Fibroblast of lung (primary cell): ENCODE measurements around the gene KCNJ8.

Experiments
- EZH2 ChIP-seq: IDR thresholded peaks from 2 replicates; pipeline ENCODE4 v1.5.1; 2012; ENCODE audit warnings: low read length, control low read depth, mild to moderate bottlenecking; ENCODE audit errors: missing control alignments
- TF ChIP-seq, protein P1 (sequence below), 2 donors: IDR thresholded peaks in 1 of 2; conservative IDR thresholded peaks in 1 of 2; 1 replicate in 1 of 2; 2 replicates in 1 of 2; pipeline ENCODE4 v1.5.1; 2011 to 2012; ENCODE audit warnings: low read length in 2 of 2, control low read depth in 1 of 2, inconsistent platforms in 1 of 2, low read depth in 1 of 2, mild to moderate bottlenecking in 1 of 2

DNA sequence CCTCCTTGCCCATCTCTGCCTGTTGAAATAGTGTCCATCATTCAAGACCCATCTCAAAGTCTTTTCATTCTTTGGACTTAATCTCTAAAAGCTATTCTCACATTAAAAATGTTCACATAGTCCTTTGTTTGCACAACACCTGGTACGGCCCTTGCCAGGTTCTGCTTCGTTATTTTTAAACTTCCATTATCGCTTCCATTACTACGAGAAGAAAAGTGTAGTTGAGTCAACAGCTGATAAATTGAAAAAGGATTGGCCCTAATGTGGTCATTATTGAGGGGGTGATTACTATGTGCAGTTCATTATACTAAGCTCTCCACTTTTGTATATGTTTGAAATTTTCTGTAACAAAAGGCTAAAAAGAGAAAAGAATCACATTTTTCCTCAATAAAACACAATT, 17.8 kb downstream of the KCNJ8 start:
- TF ChIP-seq, protein P1, sequence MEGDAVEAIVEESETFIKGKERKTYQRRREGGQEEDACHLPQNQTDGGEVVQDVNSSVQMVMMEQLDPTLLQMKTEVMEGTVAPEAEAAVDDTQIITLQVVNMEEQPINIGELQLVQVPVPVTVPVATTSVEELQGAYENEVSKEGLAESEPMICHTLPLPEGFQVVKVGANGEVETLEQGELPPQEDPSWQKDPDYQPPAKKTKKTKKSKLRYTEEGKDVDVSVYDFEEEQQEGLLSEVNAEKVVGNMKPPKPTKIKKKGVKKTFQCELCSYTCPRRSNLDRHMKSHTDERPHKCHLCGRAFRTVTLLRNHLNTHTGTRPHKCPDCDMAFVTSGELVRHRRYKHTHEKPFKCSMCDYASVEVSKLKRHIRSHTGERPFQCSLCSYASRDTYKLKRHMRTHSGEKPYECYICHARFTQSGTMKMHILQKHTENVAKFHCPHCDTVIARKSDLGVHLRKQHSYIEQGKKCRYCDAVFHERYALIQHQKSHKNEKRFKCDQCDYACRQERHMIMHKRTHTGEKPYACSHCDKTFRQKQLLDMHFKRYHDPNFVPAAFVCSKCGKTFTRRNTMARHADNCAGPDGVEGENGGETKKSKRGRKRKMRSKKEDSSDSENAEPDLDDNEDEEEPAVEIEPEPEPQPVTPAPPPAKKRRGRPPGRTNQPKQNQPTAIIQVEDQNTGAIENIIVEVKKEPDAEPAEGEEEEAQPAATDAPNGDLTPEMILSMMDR (conservative IDR thresholded peaks at IDR 0.05 in 1 of 2, IDR thresholded peaks at IDR 0.05 in 1 of 2; ENCODE audit: low read depth in 1 of 2, low read length in 2 of 2), result no peak
- no peak for TF ChIP-seq EZH2
